HepG2 (cell line): ENCODE data around the gene CTSA. TPM values are rescaled to one million over a fixed set of nuclear protein-coding genes. Genes with fewer than 3 reads are reported as not detected.
A peak's percentile ranks its signal among the peaks of the same experiment; 100 is the strongest.

ENCODE experiments used
- ATF2 ChIP-seq: sonication (generic); formaldehyde crosslinking; IDR thresholded peaks from 2 replicates; pipeline ENCODE4 v1.4.0; 2020; ENCODE audit warnings: missing genetic modification reagents
- ERF ChIP-seq: IDR thresholded peaks from 2 replicates; pipeline ENCODE4 v1.6.1; 2018; ENCODE audit warnings: missing biosample characterization, missing genetic modification reagents
- HDAC2 ChIP-seq: sonication (generic); formaldehyde crosslinking; IDR thresholded peaks from 2 replicates; pipeline ENCODE4 v1.4.0; 2020; ENCODE audit warnings: missing genetic modification reagents
- JDP2 ChIP-seq: sonication (generic); formaldehyde crosslinking; IDR thresholded peaks from 2 replicates; pipeline ENCODE4 v1.8.1; 2022; ENCODE audit warnings: missing genetic modification reagents, borderline replicate concordance
- MED1 ChIP-seq: sonication (generic); formaldehyde crosslinking; IDR thresholded peaks from 2 replicates; pipeline ENCODE4 v1.4.0; 2020; ENCODE audit warnings: missing genetic modification reagents
- NFAT5 ChIP-seq: sonication (generic); formaldehyde crosslinking; IDR thresholded peaks from 2 replicates; pipeline ENCODE4 v1.4.0; 2020; ENCODE audit warnings: missing genetic modification reagents
- NONO ChIP-seq, 2 experiments: fragments of 450-650 bp in 1 of 2; sonication (generic) in 1 of 2; formaldehyde crosslinking in 1 of 2; IDR thresholded peaks in 1 of 2; conservative IDR thresholded peaks in 1 of 2; 2 replicates each; pipeline versions ENCODE4 v1.6.1 to v1.8.0; 2017 to 2022; ENCODE audit warnings: mild to moderate bottlenecking in 1 of 2, missing genetic modification reagents in 1 of 2, moderate library complexity in 1 of 2
- RBM39 ChIP-seq: fragments of 200-400 bp; formaldehyde crosslinking; IDR thresholded peaks from one replicate; pipeline ENCODE4 v1.6.1; 2018; ENCODE audit warnings: antibody characterized with exemption, mild to moderate bottlenecking, low read depth, low read length; ENCODE audit not compliant: poor library complexity, severe bottlenecking
- SMAD9 ChIP-seq: sonication (generic); formaldehyde crosslinking; IDR thresholded peaks from 2 replicates; pipeline ENCODE4 v1.5.1; 2020; ENCODE audit warnings: mild to moderate bottlenecking, missing genetic modification reagents
- SNAPC2 ChIP-seq: sonication (generic); formaldehyde crosslinking; IDR thresholded peaks from 2 replicates; pipeline ENCODE4 v1.8.1; 2022; ENCODE audit warnings: mild to moderate bottlenecking, missing genetic modification reagents
- WIZ ChIP-seq: sonication (generic); formaldehyde crosslinking; IDR thresholded peaks from 2 replicates; pipeline ENCODE4 v1.5.1; 2020; ENCODE audit warnings: mild to moderate bottlenecking, missing genetic modification reagents
- ZBTB42 ChIP-seq: sonication (generic); formaldehyde crosslinking; IDR thresholded peaks from 2 replicates; pipeline ENCODE4 v1.5.0; 2020; ENCODE audit warnings: mild to moderate bottlenecking, missing genetic modification reagents
- ZBTB44 ChIP-seq: sonication (generic); formaldehyde crosslinking; IDR thresholded peaks from 2 replicates; pipeline ENCODE4 v1.4.0; 2020; ENCODE audit warnings: missing genetic modification reagents
- ZNF264 ChIP-seq: sonication (generic); formaldehyde crosslinking; IDR thresholded peaks from 2 replicates; pipeline ENCODE4 v1.4.0; 2020; ENCODE audit warnings: missing genetic modification reagents
- ZNF441 ChIP-seq: sonication (generic); formaldehyde crosslinking; IDR thresholded peaks from 2 replicates; pipeline ENCODE4 v1.7.0; 2021; ENCODE audit warnings: missing genetic modification reagents, borderline replicate concordance
- ZSCAN12 ChIP-seq: sonication (generic); formaldehyde crosslinking; IDR thresholded peaks from 2 replicates; pipeline ENCODE4 v1.9.0; 2021; ENCODE audit warnings: mild to moderate bottlenecking, missing genetic modification reagents
- ZSCAN29 ChIP-seq: sonication (generic); formaldehyde crosslinking; conservative IDR thresholded peaks from 2 replicates; pipeline ENCODE4 v1.4.0; 2020; ENCODE audit warnings: mild to moderate bottlenecking, missing genetic modification reagents
- polyA plus RNA-seq, 8 experiments: library from polyadenylated mRNA; depleted of rRNA in 3 of 8; stranded (reverse) in 7 of 8; unstranded in 1 of 8; fragments of >200 nt; fragmentation: Illumina TruSeq in 4 of 8; extraction: Trizol in 4 of 8; gene quantifications; 2 replicates each; pipeline versions ENCODE4 v1.2.1 to v1.2.3, GENCODE V29; 2011 to 2016; ENCODE audit warnings: low read depth in 4 of 8, missing spikeins in 1 of 8, mixed read lengths in 1 of 8; ENCODE audit not compliant: insufficient read depth in 1 of 8
- total RNA-seq, 5 experiments: library from RNA; depleted of rRNA; stranded (reverse); fragments of >200 nt; fragmentation: Illumina TruSeq; extraction: Trizol; gene quantifications; 2 replicates each; pipeline ENCODE4 v1.2.3, GENCODE V29; 2016; ENCODE audit warnings: low read depth in 1 of 5
- TF ChIP-seq, protein P1 (sequence below): sonication (generic); formaldehyde crosslinking; IDR thresholded peaks from 2 replicates; pipeline ENCODE4 v1.9.0; 2022; ENCODE audit warnings: missing genetic modification reagents, mild to moderate bottlenecking, borderline replicate concordance

CTSA gene
- total and polyA plus RNA-seq, 2 of the 13 experiments (the other 11 are each of a cell fraction or from before 2014, with no cell fraction given): 202 to 231 TPM

GRCh38 chr20:45934586-45935415, 43.7 kb downstream of the CTSA start, which contains the start of gene PCIF1 (continued):
- TF ChIP-seq WIZ (CRISPR knock-in tag): no peak
- TF ChIP-seq SNAPC2 (CRISPR knock-in tag): 0 out of 2 replicates have a peak, but pooled peaks have one; percentile 74
- peak; percentile 72 for TF ChIP-seq MED1
- peak; percentile 73 for TF ChIP-seq ZNF441 (CRISPR knock-in tag)
- no peak for TF ChIP-seq ZNF264 (CRISPR knock-in tag)
- TF ChIP-seq SMAD9: no peak; the same call in 1 of the 2 replicates
- peak; percentile 84; the same call in 1 of the 2 replicates for TF ChIP-seq ZBTB44
- no peak; the same call in 1 of the 2 replicates for TF ChIP-seq ZSCAN29 (CRISPR knock-in tag)
- peak; percentile 82 for TF ChIP-seq ATF2
- TF ChIP-seq NONO (IDR thresholded peaks at IDR 0.05): no peak
- TF ChIP-seq NONO (CRISPR knock-in tag; conservative IDR thresholded peaks at IDR 0.05): peak; percentile 99
- TF ChIP-seq, protein P1, sequence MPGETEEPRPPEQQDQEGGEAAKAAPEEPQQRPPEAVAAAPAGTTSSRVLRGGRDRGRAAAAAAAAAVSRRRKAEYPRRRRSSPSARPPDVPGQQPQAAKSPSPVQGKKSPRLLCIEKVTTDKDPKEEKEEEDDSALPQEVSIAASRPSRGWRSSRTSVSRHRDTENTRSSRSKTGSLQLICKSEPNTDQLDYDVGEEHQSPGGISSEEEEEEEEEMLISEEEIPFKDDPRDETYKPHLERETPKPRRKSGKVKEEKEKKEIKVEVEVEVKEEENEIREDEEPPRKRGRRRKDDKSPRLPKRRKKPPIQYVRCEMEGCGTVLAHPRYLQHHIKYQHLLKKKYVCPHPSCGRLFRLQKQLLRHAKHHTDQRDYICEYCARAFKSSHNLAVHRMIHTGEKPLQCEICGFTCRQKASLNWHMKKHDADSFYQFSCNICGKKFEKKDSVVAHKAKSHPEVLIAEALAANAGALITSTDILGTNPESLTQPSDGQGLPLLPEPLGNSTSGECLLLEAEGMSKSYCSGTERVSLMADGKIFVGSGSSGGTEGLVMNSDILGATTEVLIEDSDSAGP (CRISPR knock-in tag): peak; percentile 90
- peak; percentile 89 for TF ChIP-seq RBM39
- peak; percentile 96 for TF ChIP-seq ZBTB42 (CRISPR knock-in tag)
- TF ChIP-seq ERF (CRISPR knock-in tag): peak; percentile 93
- TF ChIP-seq JDP2 (CRISPR knock-in tag): no peak
- TF ChIP-seq HDAC2 (CRISPR knock-in tag): no peak; the same call in 1 of the 2 replicates
- TF ChIP-seq NFAT5 (CRISPR knock-in tag): no peak
- peak; percentile 67; the same call in 1 of the 2 replicates for TF ChIP-seq ZSCAN12 (CRISPR knock-in tag)
